HL-60 (cell line): ENCODE results near the gene XXYLT1.

ENCODE experiments used
- CTCF ChIP-seq: IDR thresholded peaks from one replicate; pipeline ENCODE4 v1.5.1; 2011; ENCODE audit warnings: low read length, control low read depth, inconsistent platforms; ENCODE audit not compliant: insufficient read depth
- GABPA ChIP-seq: IDR thresholded peaks from 2 replicates; pipeline ENCODE4 v1.6.1; 2012; ENCODE audit warnings: low read depth
- POLR2AphosphoS5 ChIP-seq: IDR thresholded peaks from 2 replicates; pipeline ENCODE4 v1.6.1; 2012; ENCODE audit warnings: low read depth
- REST ChIP-seq: IDR thresholded peaks from 2 replicates; pipeline ENCODE4 v1.6.1; 2012; ENCODE audit warnings: low read depth; ENCODE audit not compliant: insufficient replicate concordance
- SPI1 ChIP-seq: IDR thresholded peaks from 2 replicates; pipeline ENCODE4 v1.6.1; 2012; ENCODE audit warnings: low read depth, mild to moderate bottlenecking, borderline replicate concordance

GRCh38 chr3:195164573-195165264 lies 106.2 kb downstream of the XXYLT1 start:
- TF ChIP-seq CTCF, result no peak
- no peak for TF ChIP-seq POLR2AphosphoS5
- no peak for TF ChIP-seq REST
- no peak for TF ChIP-seq GABPA
- no peak; the same call in 1 of the 2 replicates for TF ChIP-seq SPI1
